A549 (cell line): ENCODE results near the gene TRDMT1. TPM values are rescaled to one million over a fixed set of nuclear protein-coding genes. Genes with fewer than 3 reads are reported as not detected.

Experiments
- ATAC-seq, 2 experiments: fragments of 200-7000 bp in 1 of 2; fragments of >200 bp in 1 of 2; cut with Nextera tagmentation in 1 of 2; cut with Tn5 transposase in 1 of 2; 3 replicates each; pipeline versions ENCODE4 v1.8.0 to v1.9.1; 2018 to 2020; ENCODE audit warnings: mild to moderate bottlenecking in 1 of 2, moderate library complexity in 1 of 2
- CTCF ChIA-PET: fragments of 300-600 bp; sonication (Branson Sonifier 250); formaldehyde crosslinking; extraction: SDS; loops from one replicate; lab custom pipeline; 2021; ENCODE audit warnings: antibody characterized with exemption, inconsistent platforms; lab: Yijun Ruan, JAX
- POLR2A ChIA-PET: fragments of 350-600 bp; formaldehyde crosslinking; extraction: SDS; loops from one replicate; lab custom pipeline; 2021; ENCODE audit warnings: antibody characterized with exemption, inconsistent platforms; lab: Yijun Ruan, JAX
- DNase-seq, 2 experiments: peaks; one replicate each; pipeline versions ENCODE4 v3.0.0 to v3.0.0-alpha.2; 2011 to 2016; ENCODE audit warnings: low read depth in 1 of 2, low spot score in 1 of 2
- FAIRE-seq: peaks from 2 replicates; lab custom pipeline; 2011; peaks lifted over from hg19 to GRCh38; lab: Jason Lieb, UNC
- H3K27ac ChIP-seq, 2 experiments: fragments of >200 bp; sonication (Bioruptor Twin); formaldehyde crosslinking; 3 replicates each; pipeline ENCODE4 v1.5.1; 2016 to 2017
- H3K4me1 ChIP-seq: fragments of >200 bp; sonication (Bioruptor Twin); formaldehyde crosslinking; 3 replicates; pipeline ENCODE4 v1.6.1; 2016
- H3K4me2 ChIP-seq: fragments of >200 bp; sonication (Bioruptor Twin); formaldehyde crosslinking; 3 replicates; pipeline ENCODE4 v1.6.1; 2016
- H3K4me3 ChIP-seq: fragments of >200 bp; sonication (Bioruptor Twin); formaldehyde crosslinking; 3 replicates; pipeline ENCODE4 v1.5.1; 2016
- H3K9me3 ChIP-seq: fragments of >200 bp; sonication (Bioruptor Twin); formaldehyde crosslinking; 3 replicates; pipeline ENCODE4 v1.6.1; 2016
- BCL3 ChIP-seq: fragments of >200 bp; sonication (Bioruptor Twin); formaldehyde crosslinking; IDR thresholded peaks from 3 replicates; pipeline ENCODE4 v1.6.1; 2016
- CEBPB ChIP-seq, 2 experiments: fragments of >200 bp in 1 of 2; sonication (Bioruptor Twin) in 1 of 2; formaldehyde crosslinking in 1 of 2; IDR thresholded peaks; 2 replicates each; pipeline ENCODE4 v1.6.1; 2012 to 2016
- CTCF ChIP-seq: fragments of >200 bp; sonication (Bioruptor Twin); formaldehyde crosslinking; IDR thresholded peaks from 3 replicates; pipeline ENCODE4 v1.5.1; 2016
- EHMT2 ChIP-seq: fragments of 200-600 bp; sonication (generic); IDR thresholded peaks from 2 replicates; pipeline ENCODE4 v1.6.1; 2016; ENCODE audit warnings: antibody characterized with exemption, low read depth, mild to moderate bottlenecking, moderate library complexity
- HES2 ChIP-seq: fragments of >200 bp; sonication (Bioruptor Twin); formaldehyde crosslinking; IDR thresholded peaks from 2 replicates; pipeline ENCODE4 v1.6.1; 2016
- HOXA7 ChIP-seq: fragments of 250-450 bp; sonication (Bioruptor Pico); IDR thresholded peaks from 2 replicates; pipeline ENCODE4 v1.5.0; 2020; ENCODE audit warnings: mild to moderate bottlenecking, moderate library complexity
- JUN ChIP-seq, 2 experiments: fragments of >200 bp; sonication (Bioruptor Twin); formaldehyde crosslinking; IDR thresholded peaks; 2 replicates in 1 of 2; 3 replicates in 1 of 2; pipeline ENCODE4 v1.6.1; 2016 to 2017
- KDM1A ChIP-seq: fragments of 200-600 bp; sonication (generic); IDR thresholded peaks from 2 replicates; pipeline ENCODE4 v1.6.1; 2016; ENCODE audit warnings: low read depth, mild to moderate bottlenecking
- KDM5A ChIP-seq: fragments of 200-600 bp; sonication (generic); IDR thresholded peaks from 2 replicates; pipeline ENCODE4 v1.6.1; 2016; ENCODE audit warnings: antibody characterized with exemption, mild to moderate bottlenecking
- NR3C1 ChIP-seq: fragments of >200 bp; sonication (Bioruptor Twin); formaldehyde crosslinking; IDR thresholded peaks from 3 replicates; pipeline ENCODE4 v1.6.1; 2017
- POLR2A ChIP-seq: IDR thresholded peaks from 2 replicates; pipeline ENCODE4 v1.6.1; 2012; ENCODE audit warnings: mild to moderate bottlenecking, low read length
- RNF2 ChIP-seq: fragments of 200-600 bp; sonication (generic); IDR thresholded peaks from 2 replicates; pipeline ENCODE4 v1.6.1; 2016; ENCODE audit warnings: low read depth, mild to moderate bottlenecking, antibody characterized with exemption, moderate library complexity, borderline replicate concordance
- SREBF2 ChIP-seq: fragments of 450-650 bp; IDR thresholded peaks from 2 replicates; pipeline ENCODE4 v1.6.1; 2014; ENCODE audit warnings: mild to moderate bottlenecking, moderate library complexity
- TFCP2L1 ChIP-seq: fragments of 250-450 bp; sonication (Bioruptor Pico); IDR thresholded peaks from 2 replicates; pipeline ENCODE4 v1.5.0; 2021; ENCODE audit warnings: mild to moderate bottlenecking
- USF2 ChIP-seq: fragments of 450-650 bp; IDR thresholded peaks from 2 replicates; pipeline ENCODE4 v1.6.1; 2014; ENCODE audit warnings: antibody characterized with exemption
- ZFP36 ChIP-seq: fragments of 450-650 bp; IDR thresholded peaks from 2 replicates; pipeline ENCODE4 v1.6.1; 2014; ENCODE audit warnings: borderline replicate concordance; ENCODE audit not compliant: partially characterized antibody
- ZSCAN20 ChIP-seq: fragments of 250-450 bp; sonication (Bioruptor Pico); IDR thresholded peaks from 2 replicates; pipeline ENCODE4 v1.8.0; 2022; ENCODE audit warnings: mild to moderate bottlenecking, moderate library complexity
- WGBS: methylation state at CpG from one replicate; pipeline ENCODE4 v1.1.6; 2017; ENCODE audit errors: missing lambda C conversion rate; 5-methylcytosine and 5-hydroxymethylcytosine counted together
- polyA plus RNA-seq, 4 experiments: library from polyadenylated mRNA; depleted of rRNA in 3 of 4; stranded (reverse); fragments of >200 nt; fragmentation: RNase III in 1 of 4; extraction: RNeasy Plus Mini Kit Qiagen cat#74134 plus additional on column Dnase treatment in 1 of 4; gene quantifications; 2 replicates in 3 of 4; 3 replicates in 1 of 4; pipeline ENCODE4 v1.2.3, GENCODE V29; 2011 to 2017

The TRDMT1 gene
- polyA plus RNA-seq, 2 of the 4 experiments (the other 2 are of a cell fraction), result 2.4 to 7.4 TPM

- TF ChIP-seq ZSCAN20 (CRISPR knock-in tag), result no peak
- TF ChIP-seq HES2, result no peak
- peaks cover 14% of the 10 kb centered on the region for H3K4me1 ChIP-seq
- peak; percentile 18 for FAIRE-seq
- peak overlapping the region; percentile 65 for H3K4me3 ChIP-seq
- no peak for DNase-seq
- H3K27ac ChIP-seq, result peak overlapping the region; percentile 88 to 96
- no peaks in the 10 kb centered on the region for H3K9me3 ChIP-seq
- no peak for ATAC-seq
- WGBS, result 27% methylated on average over 10 of the region's 10 CpGs
- ChIA-PET POLR2A (interaction anchor here (0.5 to 2.0 kb wide), 11 partner anchors 14 to 383 kb away, joined by 4 to 96 read pairs (median 8); partner anchors contain the start of genes RSU1 and VIM), CTCF (interaction anchor here (0.6 to 3.5 kb wide), 12 partner anchors 10 to 373 kb away, joined by 3 to 47 read pairs (median 4); partner anchors contain the start of gene VIM)
- peak overlapping the region; percentile 86 for H3K4me2 ChIP-seq
Observed at GRCh38 chr10:17200001-17200911, 1.2 kb downstream of the TRDMT1 start.

- TF ChIP-seq KDM1A, result no peak
- TF ChIP-seq ZFP36, result no peak
- Histone ChIP-seq H3K9me3 (no peaks in the 10 kb centered on the region), H3K27ac (peak overlapping the region in 1 of 2 experiments; percentile 40; a peak in 4 of 6 replicates), H3K4me2 (peak overlapping the region; percentile 86), H3K4me1 (peaks cover 14% of the 10 kb centered on the region), H3K4me3 (no peak overlapping the region)
- WGBS, result 72% methylated on average over 9 of the region's 9 CpGs
- ATAC-seq (no peak), FAIRE-seq (no peak), DNase-seq (no peak)
- CTCF ChIA-PET, result interaction anchor here (0.6 to 3.5 kb wide), 2 partner anchors 30 to 232 kb away, joined by 4 to 47 read pairs; partner anchors contain the start of gene VIM
- POLR2A ChIA-PET, result interaction anchor here (1.1 to 1.8 kb wide), 2 partner anchors 29 to 31 kb away, joined by 4 to 10 read pairs; partner anchors contain the start of gene VIM
Observed at GRCh38 chr10:17199351-17199804, 2.1 kb downstream of the TRDMT1 start.

GRCh38 chr10:17196573-17196972 lies 4.9 kb downstream of the TRDMT1 start:
- ATAC-seq, result no peak
- H3K4me3 ChIP-seq, result no peak overlapping the region
- H3K4me2 ChIP-seq, result no peak overlapping the region
- H3K9me3 ChIP-seq, result no peaks in the 10 kb centered on the region
- no peak for DNase-seq
- FAIRE-seq, result no peak
- TF ChIP-seq CEBPB (IDR thresholded peaks at IDR 0.05) (no peak), HOXA7 (CRISPR knock-in tag) (no peak), RNF2 (no peak), CTCF (no peak), BCL3 (no peak), KDM5A (no peak), USF2 (no peak), TFCP2L1 (CRISPR knock-in tag) (no peak), NR3C1 (no peak), SREBF2 (no peak), JUN (IDR thresholded peaks at IDR 0.05) (no peak), EHMT2 (no peak), POLR2A (no peak)
- TF ChIP-seq, all 56 proteins: peak for 0
- no peak overlapping the region for H3K27ac ChIP-seq
- WGBS, result 70% methylated on average over 3 of the region's 3 CpGs
- ChIA-PET POLR2A (no interaction called here), CTCF (no interaction called here)
- peaks cover 10% of the 10 kb centered on the region; the same call in 2 of the 3 replicates for H3K4me1 ChIP-seq
